Measurements from ENCODE around the gene RSBN1L. TPM values are rescaled to one million over a fixed set of nuclear protein-coding genes. Genes with fewer than 3 reads are reported as not detected.

RSBN1L gene
- total and polyA plus RNA-seq, 2 donors (not counting 1 experiment from before 2014, with no cell fraction given), result 12.0 to 19.7 TPM

DNA sequence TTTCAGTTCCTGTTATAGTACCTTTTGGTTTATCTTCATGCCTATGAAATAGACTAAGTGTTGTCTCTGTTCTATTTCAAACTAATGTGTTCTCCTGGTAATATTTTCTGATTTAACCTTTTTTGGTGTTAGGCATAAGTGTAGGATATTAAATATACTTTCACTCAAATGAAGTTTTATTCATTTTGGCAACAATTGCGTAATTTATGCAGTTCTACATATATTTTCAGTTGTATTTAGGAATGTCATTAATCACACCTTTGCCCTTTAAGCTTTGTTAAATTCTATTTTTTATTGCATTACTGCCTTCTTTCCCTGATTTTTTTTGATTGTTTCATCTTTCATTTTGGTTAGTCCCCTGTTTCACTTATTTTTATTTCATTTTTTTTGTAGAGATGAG, 47.3 kb downstream of the RSBN1L start:
- Histone ChIP-seq H3K79me2 (ENCODE audit: control insufficient read depth, insufficient read depth, low read length) (no peaks in the 10 kb centered on the region), H3K9me3 (ENCODE audit: control insufficient read depth, insufficient read depth, low read depth, low read length) (no peaks in the 10 kb centered on the region), H3K9ac (ENCODE audit: insufficient read depth, low read length) (no peak overlapping the region), H3K27ac (ENCODE audit: insufficient read depth, low read length) (no peak overlapping the region), H4K20me1 (ENCODE audit: control insufficient read depth, extremely low read depth, insufficient read depth, low read length) (no peaks in the 10 kb centered on the region), H3K36me3 (ENCODE audit: control insufficient read depth, insufficient read depth, low read length) (no peaks in the 10 kb centered on the region), H2AFZ (ENCODE audit: low read length) (no peak overlapping the region), H3K4me2 (ENCODE audit: extremely low read depth, insufficient read depth, low read length) (no peak overlapping the region), H3K27me3 (ENCODE audit: control insufficient read depth, insufficient read depth, low read length) (no peaks in the 10 kb centered on the region), H3K4me1 (ENCODE audit: control insufficient read depth, extremely low read depth, insufficient read depth, low read length) (no peaks in the 10 kb centered on the region), H3K4me3 (replicated peaks in 1 of 4; ENCODE audit: control extremely low read depth in 1 of 4, insufficient read depth in 1 of 4, low read depth in 3 of 4, low read length in 4 of 4) (no peak overlapping the region)
- TF ChIP-seq, protein P1, sequence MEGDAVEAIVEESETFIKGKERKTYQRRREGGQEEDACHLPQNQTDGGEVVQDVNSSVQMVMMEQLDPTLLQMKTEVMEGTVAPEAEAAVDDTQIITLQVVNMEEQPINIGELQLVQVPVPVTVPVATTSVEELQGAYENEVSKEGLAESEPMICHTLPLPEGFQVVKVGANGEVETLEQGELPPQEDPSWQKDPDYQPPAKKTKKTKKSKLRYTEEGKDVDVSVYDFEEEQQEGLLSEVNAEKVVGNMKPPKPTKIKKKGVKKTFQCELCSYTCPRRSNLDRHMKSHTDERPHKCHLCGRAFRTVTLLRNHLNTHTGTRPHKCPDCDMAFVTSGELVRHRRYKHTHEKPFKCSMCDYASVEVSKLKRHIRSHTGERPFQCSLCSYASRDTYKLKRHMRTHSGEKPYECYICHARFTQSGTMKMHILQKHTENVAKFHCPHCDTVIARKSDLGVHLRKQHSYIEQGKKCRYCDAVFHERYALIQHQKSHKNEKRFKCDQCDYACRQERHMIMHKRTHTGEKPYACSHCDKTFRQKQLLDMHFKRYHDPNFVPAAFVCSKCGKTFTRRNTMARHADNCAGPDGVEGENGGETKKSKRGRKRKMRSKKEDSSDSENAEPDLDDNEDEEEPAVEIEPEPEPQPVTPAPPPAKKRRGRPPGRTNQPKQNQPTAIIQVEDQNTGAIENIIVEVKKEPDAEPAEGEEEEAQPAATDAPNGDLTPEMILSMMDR (conservative IDR thresholded peaks at IDR 0.05 in 1 of 2, IDR thresholded peaks at IDR 0.05 in 1 of 2; ENCODE audit: low read depth in 1 of 2, low read length in 2 of 2), result no peak
- TF ChIP-seq EZH2 (IDR thresholded peaks at IDR 0.05; ENCODE audit: low read length, missing control alignments), result no peak
- no peak for DNase-seq (ENCODE audit: low read depth in 2 of 2)

DNA sequence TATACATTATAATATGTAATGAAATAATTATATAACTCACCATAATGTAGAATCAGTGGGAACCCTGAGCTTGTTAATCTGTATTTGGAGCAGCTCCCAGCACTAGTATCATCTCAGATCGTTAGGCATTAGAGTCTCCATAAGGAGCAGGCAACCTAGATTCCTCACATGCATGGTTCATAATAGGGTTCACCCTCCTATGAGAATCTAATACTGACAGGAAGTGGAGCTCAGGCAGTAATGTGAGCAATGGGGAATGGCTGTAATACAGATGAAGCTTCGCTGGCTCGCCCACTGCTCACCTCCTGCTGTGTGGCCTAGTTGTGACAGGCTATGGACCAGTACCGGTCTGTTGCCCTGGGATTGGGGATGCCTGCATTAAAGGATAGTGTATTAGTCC, 49.5 kb downstream of the RSBN1L start:
- no peak for TF ChIP-seq EZH2 (IDR thresholded peaks at IDR 0.05; ENCODE audit: low read length, missing control alignments)
- TF ChIP-seq, protein P1 (conservative IDR thresholded peaks at IDR 0.05 in 1 of 2, IDR thresholded peaks at IDR 0.05 in 1 of 2; ENCODE audit: low read depth in 1 of 2, low read length in 2 of 2), result no peak
- H3K9me3 ChIP-seq (ENCODE audit: control insufficient read depth, insufficient read depth, low read depth, low read length), result no peaks in the 10 kb centered on the region
- no peaks in the 10 kb centered on the region for H3K79me2 ChIP-seq (ENCODE audit: control insufficient read depth, insufficient read depth, low read length)

DNA sequence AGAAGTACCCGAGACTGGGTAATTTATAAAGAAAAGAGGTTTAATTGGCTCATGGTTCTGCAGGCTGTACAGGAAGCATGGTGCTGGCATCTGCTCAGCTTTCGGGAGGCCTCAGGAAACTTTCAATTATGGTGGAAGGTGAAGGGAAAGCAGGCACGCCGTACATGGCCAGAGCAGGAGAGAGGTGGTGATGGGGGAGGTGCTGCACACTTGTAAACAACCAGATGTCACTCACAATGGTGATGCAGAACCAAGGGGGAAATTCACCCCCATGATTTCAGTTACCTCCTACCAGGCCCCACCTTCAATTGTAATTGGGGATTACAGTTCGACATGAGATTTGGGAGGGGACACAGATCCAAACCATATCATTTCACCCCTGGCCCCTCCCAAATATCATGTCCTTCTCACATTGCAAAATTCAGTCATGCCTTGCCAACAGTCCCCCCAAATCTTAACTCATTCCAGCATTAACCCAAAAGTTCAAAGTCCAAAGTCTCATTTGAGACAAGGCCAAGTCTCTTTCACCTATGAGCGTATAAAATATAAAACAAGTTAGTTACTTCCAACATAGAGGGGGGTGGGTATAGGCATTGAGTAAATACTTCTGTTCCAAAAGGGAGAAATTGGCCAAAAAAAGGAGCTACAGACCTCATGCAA, 50.0 kb downstream of the RSBN1L start:
- H3K79me2 ChIP-seq (ENCODE audit: control insufficient read depth, insufficient read depth, low read length), result no peaks in the 10 kb centered on the region

More for the DNA sequence above, 49.5 kb downstream of the RSBN1L start:
- no peak for DNase-seq (ENCODE audit: low read depth in 2 of 2)
- Histone ChIP-seq H3K36me3 (ENCODE audit: control insufficient read depth, insufficient read depth, low read length) (no peaks in the 10 kb centered on the region), H3K4me3 (replicated peaks in 1 of 4; ENCODE audit: control extremely low read depth in 1 of 4, insufficient read depth in 1 of 4, low read depth in 3 of 4, low read length in 4 of 4) (no peak overlapping the region), H3K4me1 (ENCODE audit: control insufficient read depth, extremely low read depth, insufficient read depth, low read length) (no peaks in the 10 kb centered on the region), H3K4me2 (ENCODE audit: extremely low read depth, insufficient read depth, low read length) (no peak overlapping the region), H3K27me3 (ENCODE audit: control insufficient read depth, insufficient read depth, low read length) (no peaks in the 10 kb centered on the region), H3K27ac (ENCODE audit: insufficient read depth, low read length) (no peak overlapping the region), H4K20me1 (ENCODE audit: control insufficient read depth, extremely low read depth, insufficient read depth, low read length) (no peaks in the 10 kb centered on the region), H2AFZ (ENCODE audit: low read length) (no peak overlapping the region), H3K9ac (ENCODE audit: insufficient read depth, low read length) (no peak overlapping the region)

More for the DNA sequence above, 50.0 kb downstream of the RSBN1L start:
- Histone ChIP-seq H3K27me3 (ENCODE audit: control insufficient read depth, insufficient read depth, low read length) (no peaks in the 10 kb centered on the region), H3K27ac (ENCODE audit: insufficient read depth, low read length) (no peak overlapping the region), H3K4me2 (ENCODE audit: extremely low read depth, insufficient read depth, low read length) (no peak overlapping the region), H2AFZ (ENCODE audit: low read length) (no peak overlapping the region), H3K4me1 (ENCODE audit: control insufficient read depth, extremely low read depth, insufficient read depth, low read length) (no peaks in the 10 kb centered on the region), H3K36me3 (ENCODE audit: control insufficient read depth, insufficient read depth, low read length) (no peaks in the 10 kb centered on the region), H4K20me1 (ENCODE audit: control insufficient read depth, extremely low read depth, insufficient read depth, low read length) (no peaks in the 10 kb centered on the region), H3K9me3 (ENCODE audit: control insufficient read depth, insufficient read depth, low read depth, low read length) (no peaks in the 10 kb centered on the region), H3K4me3 (replicated peaks in 1 of 4; ENCODE audit: control extremely low read depth in 1 of 4, insufficient read depth in 1 of 4, low read depth in 3 of 4, low read length in 4 of 4) (no peak overlapping the region), H3K9ac (ENCODE audit: insufficient read depth, low read length) (no peak overlapping the region)
- no peak for DNase-seq (ENCODE audit: low read depth in 2 of 2)
- TF ChIP-seq, protein P1 (conservative IDR thresholded peaks at IDR 0.05 in 1 of 2, IDR thresholded peaks at IDR 0.05 in 1 of 2; ENCODE audit: low read depth in 1 of 2, low read length in 2 of 2), result no peak
- no peak for TF ChIP-seq EZH2 (IDR thresholded peaks at IDR 0.05; ENCODE audit: low read length, missing control alignments)

Data from fibroblast of lung (primary cell).